ENCODE measurements around the gene NPHP4. TPM values are rescaled to one million over a fixed set of nuclear protein-coding genes. Genes with fewer than 3 reads are reported as not detected.
A peak's percentile ranks its signal among the peaks of the same experiment; 100 is the strongest.

NPHP4 gene
- total RNA-seq, 1 experiment from 2014 or later = 20.0 TPM

DNA sequence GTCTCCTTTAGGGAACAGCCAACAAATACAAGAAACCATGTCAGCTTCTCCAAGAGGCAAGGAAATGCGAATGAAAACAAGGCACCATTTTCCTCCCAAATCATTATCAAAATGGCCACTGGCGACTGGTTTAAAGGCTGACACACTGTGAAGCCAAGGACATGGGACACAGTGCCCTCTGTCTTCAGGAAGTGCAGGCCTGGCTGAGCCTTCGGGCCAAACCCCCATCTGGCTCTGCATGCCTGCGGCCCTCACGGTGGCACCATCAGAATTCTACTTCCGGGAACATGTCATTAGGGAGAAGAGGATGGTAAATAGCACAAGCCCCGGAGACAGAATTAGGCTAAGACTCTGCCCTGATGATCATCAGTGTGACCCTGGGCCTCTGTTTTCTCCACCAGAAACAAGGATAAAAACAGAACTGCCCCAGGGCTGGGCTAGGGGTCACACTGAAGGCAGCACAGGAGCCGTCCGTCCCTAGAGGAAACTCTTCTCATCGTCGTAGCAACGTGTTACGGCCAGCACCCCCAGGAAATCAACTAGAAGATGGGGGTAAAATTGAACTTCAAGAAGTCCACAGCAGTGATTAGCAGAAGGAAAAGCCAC, 103.5 kb downstream of the NPHP4 start:
- no peak overlapping the region for H2AFZ ChIP-seq (ENCODE audit: low read depth, low read length, poor library complexity, severe bottlenecking)
- TF ChIP-seq, protein P1, sequence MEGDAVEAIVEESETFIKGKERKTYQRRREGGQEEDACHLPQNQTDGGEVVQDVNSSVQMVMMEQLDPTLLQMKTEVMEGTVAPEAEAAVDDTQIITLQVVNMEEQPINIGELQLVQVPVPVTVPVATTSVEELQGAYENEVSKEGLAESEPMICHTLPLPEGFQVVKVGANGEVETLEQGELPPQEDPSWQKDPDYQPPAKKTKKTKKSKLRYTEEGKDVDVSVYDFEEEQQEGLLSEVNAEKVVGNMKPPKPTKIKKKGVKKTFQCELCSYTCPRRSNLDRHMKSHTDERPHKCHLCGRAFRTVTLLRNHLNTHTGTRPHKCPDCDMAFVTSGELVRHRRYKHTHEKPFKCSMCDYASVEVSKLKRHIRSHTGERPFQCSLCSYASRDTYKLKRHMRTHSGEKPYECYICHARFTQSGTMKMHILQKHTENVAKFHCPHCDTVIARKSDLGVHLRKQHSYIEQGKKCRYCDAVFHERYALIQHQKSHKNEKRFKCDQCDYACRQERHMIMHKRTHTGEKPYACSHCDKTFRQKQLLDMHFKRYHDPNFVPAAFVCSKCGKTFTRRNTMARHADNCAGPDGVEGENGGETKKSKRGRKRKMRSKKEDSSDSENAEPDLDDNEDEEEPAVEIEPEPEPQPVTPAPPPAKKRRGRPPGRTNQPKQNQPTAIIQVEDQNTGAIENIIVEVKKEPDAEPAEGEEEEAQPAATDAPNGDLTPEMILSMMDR (IDR thresholded peaks at IDR 0.05 in 2 of 3, conservative IDR thresholded peaks at IDR 0.05 in 1 of 3; ENCODE audit: borderline replicate concordance in 1 of 3, insufficient read depth in 1 of 3, low read depth in 2 of 3, low read length in 2 of 3) = peak in 2 of 3 experiments; percentile 20 to 29; a peak in 2 of 6 replicates
- TF ChIP-seq CBX3 (IDR thresholded peaks at IDR 0.05; ENCODE audit: low read depth) = no peak
- no peaks in the 10 kb centered on the region for H3K9me2 ChIP-seq (ENCODE audit: insufficient read depth)
- no peaks in the 10 kb centered on the region for H3K4me1 ChIP-seq (ENCODE audit: control insufficient read depth in 1 of 2, insufficient read depth in 2 of 2, low read length in 2 of 2)
- H3K9me3 ChIP-seq (ENCODE audit: control insufficient read depth in 1 of 2, insufficient read depth in 1 of 2, low read depth in 1 of 2, low read length in 2 of 2) = no peaks in the 10 kb centered on the region
- H3K9ac ChIP-seq (ENCODE audit: low read length) = no peak overlapping the region
- POLR2A ChIA-PET = no interaction called here
- BruUV-seq (replicated peaks) = no TSS peak
- no peaks in the 10 kb centered on the region for H3K79me2 ChIP-seq (ENCODE audit: insufficient read depth, low read length)
- no peaks in the 10 kb centered on the region for H3K27me3 ChIP-seq (ENCODE audit: insufficient read depth, low read length)
- no peak overlapping the region for H3K4me2 ChIP-seq (ENCODE audit: low read length)
- peak; percentile 79 for ATAC-seq
- no peak overlapping the region for H3K4me3 ChIP-seq (replicated peaks in 1 of 2; ENCODE audit: low read depth in 1 of 2, low read length in 2 of 2)
- DNase-seq (ENCODE audit: low read depth, low spot score) = no peak
- intact Hi-C loops (cut with micrococcal nuclease) = no loop called here
- H4K20me1 ChIP-seq (ENCODE audit: insufficient read depth) = no peaks in the 10 kb centered on the region
- RAD21 ChIA-PET (ENCODE audit: low non-redundant PET in 1 of 2, low total read pairs in 2 of 2, uncharacterized antibody in 2 of 2, unreplicated experiment in 2 of 2) = no interaction called here
- H3K36me3 ChIP-seq (ENCODE audit: control insufficient read depth in 1 of 2, insufficient read depth in 2 of 2, low read length in 2 of 2) = peaks cover 0 to 3% of the 10 kb centered on the region in 2 experiments; a peak in 1 of 4 replicates
- no peak overlapping the region for H3K27ac ChIP-seq (ENCODE audit: low read depth, low read length)
- CTCF ChIA-PET = no interaction called here

DNA sequence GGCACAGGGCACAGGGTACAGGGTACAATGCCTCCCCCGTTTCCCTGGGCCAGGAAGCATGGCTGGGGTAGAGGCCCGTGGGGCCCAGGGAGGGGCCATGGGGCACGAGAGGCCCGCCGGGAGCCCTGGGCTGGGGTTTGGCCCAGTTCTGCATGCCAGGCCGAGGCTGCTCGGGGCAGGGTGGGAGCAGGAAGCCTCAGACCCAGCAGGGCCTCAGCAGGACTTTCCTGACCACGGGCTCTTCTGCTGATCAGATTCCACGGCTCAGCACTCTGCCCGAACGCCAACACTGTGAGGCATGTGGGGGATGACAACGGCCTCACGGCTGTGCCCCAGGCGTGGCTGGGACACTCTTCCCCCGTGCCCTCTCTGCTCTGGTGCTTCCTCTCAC, 104.3 kb downstream of the NPHP4 start:
- Histone ChIP-seq H3K9me2 (ENCODE audit: insufficient read depth) (no peaks in the 10 kb centered on the region), H4K20me1 (ENCODE audit: insufficient read depth) (no peaks in the 10 kb centered on the region), H3K4me3 (replicated peaks in 1 of 2; ENCODE audit: low read depth in 1 of 2, low read length in 2 of 2) (no peak overlapping the region), H3K4me2 (ENCODE audit: low read length) (no peak overlapping the region), H3K9ac (ENCODE audit: low read length) (no peak overlapping the region), H3K36me3 (ENCODE audit: control insufficient read depth in 1 of 2, insufficient read depth in 2 of 2, low read length in 2 of 2) (peaks cover 0 to 2% of the 10 kb centered on the region in 2 experiments; a peak in 1 of 4 replicates), H3K4me1 (ENCODE audit: control insufficient read depth in 1 of 2, insufficient read depth in 2 of 2, low read length in 2 of 2) (no peaks in the 10 kb centered on the region), H3K9me3 (ENCODE audit: control insufficient read depth in 1 of 2, insufficient read depth in 1 of 2, low read depth in 1 of 2, low read length in 2 of 2) (no peaks in the 10 kb centered on the region), H3K27ac (ENCODE audit: low read depth, low read length) (no peak overlapping the region), H3K79me2 (ENCODE audit: insufficient read depth, low read length) (no peaks in the 10 kb centered on the region), H3K27me3 (ENCODE audit: insufficient read depth, low read length) (no peaks in the 10 kb centered on the region), H2AFZ (ENCODE audit: low read depth, low read length, poor library complexity, severe bottlenecking) (no peak overlapping the region)
- intact Hi-C loops (cut with micrococcal nuclease) = no loop called here
- POLR2A ChIA-PET = no interaction called here
- ATAC-seq = no peak
- TF ChIP-seq SRF (IDR thresholded peaks at IDR 0.05; ENCODE audit: low read depth) (no peak), TCF7L2 (IDR thresholded peaks at IDR 0.05; ENCODE audit: borderline replicate concordance, extremely low read depth, insufficient read depth, insufficient read length) (no peak), ELF1 (IDR thresholded peaks at IDR 0.05; ENCODE audit: borderline replicate concordance, low read depth) (no peak), EGR1 (IDR thresholded peaks at IDR 0.05; ENCODE audit: low read depth) (no peak), ZNF274 (IDR thresholded peaks at IDR 0.05; ENCODE audit: low read depth, low read length) (no peak), SIN3A (IDR thresholded peaks at IDR 0.05; ENCODE audit: low read depth) (no peak), ZFX (IDR thresholded peaks at IDR 0.05) (no peak), JUND (IDR thresholded peaks at IDR 0.05) (no peak), FOSL1 (IDR thresholded peaks at IDR 0.05; ENCODE audit: low read depth) (no peak)
- TF ChIP-seq, protein P2, sequence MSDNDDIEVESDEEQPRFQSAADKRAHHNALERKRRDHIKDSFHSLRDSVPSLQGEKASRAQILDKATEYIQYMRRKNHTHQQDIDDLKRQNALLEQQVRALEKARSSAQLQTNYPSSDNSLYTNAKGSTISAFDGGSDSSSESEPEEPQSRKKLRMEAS (IDR thresholded peaks at IDR 0.05) = no peak
- TF ChIP-seq, protein P3, sequence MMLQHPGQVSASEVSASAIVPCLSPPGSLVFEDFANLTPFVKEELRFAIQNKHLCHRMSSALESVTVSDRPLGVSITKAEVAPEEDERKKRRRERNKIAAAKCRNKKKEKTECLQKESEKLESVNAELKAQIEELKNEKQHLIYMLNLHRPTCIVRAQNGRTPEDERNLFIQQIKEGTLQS (IDR thresholded peaks at IDR 0.05) = no peak
- TF ChIP-seq, protein P4, sequence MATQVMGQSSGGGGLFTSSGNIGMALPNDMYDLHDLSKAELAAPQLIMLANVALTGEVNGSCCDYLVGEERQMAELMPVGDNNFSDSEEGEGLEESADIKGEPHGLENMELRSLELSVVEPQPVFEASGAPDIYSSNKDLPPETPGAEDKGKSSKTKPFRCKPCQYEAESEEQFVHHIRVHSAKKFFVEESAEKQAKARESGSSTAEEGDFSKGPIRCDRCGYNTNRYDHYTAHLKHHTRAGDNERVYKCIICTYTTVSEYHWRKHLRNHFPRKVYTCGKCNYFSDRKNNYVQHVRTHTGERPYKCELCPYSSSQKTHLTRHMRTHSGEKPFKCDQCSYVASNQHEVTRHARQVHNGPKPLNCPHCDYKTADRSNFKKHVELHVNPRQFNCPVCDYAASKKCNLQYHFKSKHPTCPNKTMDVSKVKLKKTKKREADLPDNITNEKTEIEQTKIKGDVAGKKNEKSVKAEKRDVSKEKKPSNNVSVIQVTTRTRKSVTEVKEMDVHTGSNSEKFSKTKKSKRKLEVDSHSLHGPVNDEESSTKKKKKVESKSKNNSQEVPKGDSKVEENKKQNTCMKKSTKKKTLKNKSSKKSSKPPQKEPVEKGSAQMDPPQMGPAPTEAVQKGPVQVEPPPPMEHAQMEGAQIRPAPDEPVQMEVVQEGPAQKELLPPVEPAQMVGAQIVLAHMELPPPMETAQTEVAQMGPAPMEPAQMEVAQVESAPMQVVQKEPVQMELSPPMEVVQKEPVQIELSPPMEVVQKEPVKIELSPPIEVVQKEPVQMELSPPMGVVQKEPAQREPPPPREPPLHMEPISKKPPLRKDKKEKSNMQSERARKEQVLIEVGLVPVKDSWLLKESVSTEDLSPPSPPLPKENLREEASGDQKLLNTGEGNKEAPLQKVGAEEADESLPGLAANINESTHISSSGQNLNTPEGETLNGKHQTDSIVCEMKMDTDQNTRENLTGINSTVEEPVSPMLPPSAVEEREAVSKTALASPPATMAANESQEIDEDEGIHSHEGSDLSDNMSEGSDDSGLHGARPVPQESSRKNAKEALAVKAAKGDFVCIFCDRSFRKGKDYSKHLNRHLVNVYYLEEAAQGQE (IDR thresholded peaks at IDR 0.05; ENCODE audit: low read depth) = no peak
- CTCF ChIA-PET = no interaction called here
- RAD21 ChIA-PET (ENCODE audit: low non-redundant PET in 1 of 2, low total read pairs in 2 of 2, uncharacterized antibody in 2 of 2, unreplicated experiment in 2 of 2) = no interaction called here
- DNase-seq (ENCODE audit: low read depth, low spot score) = no peak
- BruUV-seq (replicated peaks) = no TSS peak
